Inflammatory macrophage treated with lipopolysaccharide for 4 hours (primary cell): Measurements from ENCODE around the gene GRSF1.
"Not testable (repeated sequence)": the region's sequence is repeated elsewhere in the genome, so short reads cannot be mapped to it uniquely, and the experiment has no call there.

ENCODE experiments used
- DNase-seq: peaks from one replicate; pipeline ENCODE4 v3.0.0-alpha.2; 2020

The GRSF1 gene

DNA sequence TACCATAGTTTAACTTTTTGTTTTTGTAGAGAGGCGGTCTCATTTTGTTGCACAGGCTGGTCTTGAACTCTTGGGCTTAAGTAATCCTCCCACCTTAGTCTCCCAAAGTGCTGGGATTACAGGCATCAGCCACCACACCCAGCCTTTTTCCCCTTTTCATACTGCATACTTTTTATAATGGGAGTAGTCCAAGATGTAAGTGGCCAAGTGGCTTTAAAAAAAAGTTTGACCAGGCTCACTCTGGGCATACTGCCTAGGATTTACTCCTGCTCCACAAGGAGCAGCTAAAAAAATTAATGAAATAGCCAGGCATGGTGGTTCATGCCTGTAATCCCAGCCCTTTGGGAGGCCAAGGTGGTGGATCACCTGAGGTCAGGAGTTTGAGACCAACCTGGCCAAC is 6.0 kb downstream of the GRSF1 start:
- no peak for DNase-seq

DNA sequence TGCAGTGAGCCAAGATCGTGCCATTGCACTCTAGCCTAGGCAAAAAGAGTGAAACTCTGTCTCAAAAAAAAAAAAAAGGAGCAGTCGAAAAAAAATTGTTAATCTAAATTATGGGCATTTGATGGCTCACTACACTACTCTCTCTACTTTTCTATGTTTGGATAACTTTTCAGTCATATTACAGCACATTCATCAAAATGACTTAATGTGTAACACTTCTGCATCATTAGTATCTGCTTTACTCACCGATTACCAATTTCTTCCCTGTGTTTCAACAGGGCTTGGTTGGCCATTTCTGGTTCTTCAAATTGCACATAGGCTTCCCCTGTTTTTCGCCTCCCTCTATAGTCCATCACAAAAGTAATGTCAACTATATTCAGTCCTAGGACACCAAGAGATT is 8.4 kb downstream of the GRSF1 start:
- no peak for DNase-seq

DNA sequence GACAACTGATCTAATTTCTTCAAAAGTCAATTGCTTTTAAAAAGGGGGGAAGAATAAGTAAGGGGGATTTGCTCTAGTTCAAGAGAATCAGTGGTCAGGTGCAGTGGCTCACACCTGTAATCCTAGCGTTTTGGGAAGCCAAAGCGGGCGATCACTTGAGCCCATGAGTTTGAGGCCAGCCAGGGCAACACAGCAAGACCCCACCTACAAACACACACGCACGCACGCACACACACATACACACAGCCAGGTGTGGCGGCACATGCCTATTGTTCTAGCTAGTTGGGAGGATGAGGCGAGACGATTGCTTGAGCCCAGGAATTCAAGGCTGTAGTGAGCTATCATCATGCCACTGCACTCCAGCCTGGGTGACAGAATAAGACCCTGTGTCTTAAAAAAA is 9.6 kb downstream of the GRSF1 start:
- no peak for DNase-seq

DNA sequence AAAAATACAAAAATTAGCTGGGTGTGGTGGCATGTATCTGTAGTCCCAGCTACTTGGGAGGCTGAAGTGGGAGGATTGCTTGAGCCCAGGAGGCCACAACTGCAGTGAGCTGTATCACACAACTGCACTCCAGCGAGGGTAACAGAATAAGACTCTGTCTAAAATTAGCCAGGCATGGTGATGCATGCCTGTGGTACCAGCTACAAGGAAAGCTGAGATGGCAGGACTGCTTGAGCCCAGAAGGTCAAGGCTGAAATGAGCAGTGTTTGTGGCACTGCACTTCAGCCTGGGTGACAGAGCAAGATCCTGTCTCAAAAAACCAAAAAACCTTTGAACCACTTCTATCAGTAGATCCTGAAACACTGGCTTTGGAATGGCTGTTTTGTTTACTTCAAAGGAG is 10.2 kb downstream of the GRSF1 start:
- no peak for DNase-seq

DNA sequence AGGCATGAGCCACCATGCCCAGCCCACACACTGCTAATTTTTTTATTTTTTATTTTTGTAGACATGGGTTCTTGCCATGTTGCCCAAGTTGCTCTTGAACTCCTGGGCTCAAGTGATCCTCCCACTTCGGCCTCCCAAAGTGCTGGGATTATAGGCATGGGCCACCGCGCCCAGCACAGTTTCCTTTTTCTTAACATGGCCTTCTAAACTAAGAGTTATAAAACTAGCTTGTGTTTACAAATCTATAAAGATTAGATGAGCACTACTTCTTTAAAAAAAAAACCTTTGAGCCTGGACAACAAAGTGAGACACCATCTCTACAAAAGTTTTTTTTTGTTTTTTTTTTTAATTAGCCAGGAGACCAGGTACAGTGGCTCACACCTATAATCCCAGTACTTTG is 10.7 kb downstream of the GRSF1 start:
- no peak for DNase-seq

DNA sequence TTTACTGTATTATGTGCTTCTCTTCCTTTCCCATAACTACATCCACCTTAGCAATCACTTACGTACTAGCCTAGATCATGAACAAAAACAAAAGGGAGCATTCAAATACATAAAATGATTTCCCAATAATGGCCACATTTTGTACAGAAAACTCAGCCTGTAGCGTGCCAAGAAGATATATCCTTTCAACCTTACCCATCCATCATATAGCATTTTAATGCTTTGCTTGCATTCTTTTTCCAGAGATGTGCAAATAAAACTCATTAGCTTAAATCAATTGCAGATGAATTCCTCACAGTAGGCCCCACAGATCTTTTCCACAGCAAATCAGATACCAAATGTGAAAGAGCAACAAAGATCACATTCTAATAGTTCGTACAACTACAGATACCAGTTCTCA is 20.8 kb downstream of the GRSF1 start:
- no peak for DNase-seq

DNA sequence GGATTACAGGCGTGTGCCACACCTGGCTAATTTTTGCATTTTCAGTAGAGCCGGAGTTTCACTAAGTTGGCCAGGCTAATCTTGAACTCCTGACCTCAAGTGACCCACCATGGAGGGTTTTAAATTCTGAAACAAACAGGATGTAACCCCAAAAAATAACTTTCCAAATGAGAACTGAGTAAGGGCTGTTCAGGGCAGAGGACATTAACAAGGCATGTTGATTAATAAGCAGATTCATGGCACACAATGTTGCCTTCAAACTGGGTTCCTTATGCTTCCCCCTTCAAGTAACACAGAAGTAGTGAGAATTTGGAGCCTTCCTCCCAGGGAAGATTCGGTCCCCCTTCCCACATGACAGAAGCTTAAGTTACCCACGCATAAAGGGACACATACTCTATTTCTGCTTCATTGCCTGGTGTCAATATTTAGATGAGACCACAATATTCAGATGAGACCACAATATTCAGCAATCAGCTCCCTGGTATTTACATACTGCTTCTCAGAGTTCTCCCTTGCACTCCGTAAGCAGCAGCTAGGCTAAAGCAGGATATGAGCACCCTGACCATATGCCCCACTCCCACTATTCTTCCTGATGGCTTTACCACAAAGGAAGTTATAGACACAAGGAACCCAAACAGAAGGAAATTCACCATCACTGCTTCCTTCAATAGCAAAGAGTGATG is 21.4 kb downstream of the GRSF1 start:
- DNase-seq, result peak; percentile 57

DNA sequence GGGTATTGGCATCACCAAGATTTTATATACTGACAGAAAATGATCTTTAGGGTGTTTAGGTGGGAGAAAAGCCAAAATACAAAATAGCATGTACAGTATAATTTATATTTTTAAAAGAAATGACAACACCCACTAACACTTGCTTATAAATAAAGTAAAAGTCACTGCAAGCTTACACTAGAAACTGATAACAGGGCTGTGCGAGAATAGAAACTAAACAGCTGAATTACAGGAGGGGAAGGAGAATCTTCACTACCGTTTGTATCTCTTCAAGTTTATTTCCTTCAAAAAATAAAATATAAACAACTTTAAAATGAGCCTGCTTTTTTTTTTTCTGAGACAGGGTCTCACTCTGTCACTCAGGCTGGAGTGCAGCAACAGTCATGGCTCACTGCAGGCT is 22.8 kb downstream of the GRSF1 start:
- DNase-seq, result no peak

DNA sequence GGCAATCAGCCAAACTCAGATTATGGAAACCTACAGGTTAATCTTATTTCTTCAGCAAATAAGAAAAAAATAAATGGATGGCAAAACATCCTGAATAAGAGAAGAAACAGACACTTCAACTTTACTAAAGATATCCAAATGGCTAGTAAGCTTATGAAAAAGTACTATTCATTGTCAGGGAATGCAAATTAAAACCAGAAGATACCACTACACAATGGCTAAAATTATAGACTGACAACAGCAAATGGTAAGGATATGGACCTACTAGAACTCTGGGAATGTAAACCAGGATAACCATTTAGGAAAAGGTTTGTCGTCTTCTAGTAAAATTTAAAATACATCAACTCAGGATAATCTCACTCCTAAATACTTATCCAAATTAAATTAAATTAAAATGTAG is 24.3 kb downstream of the GRSF1 start:
- no peak for DNase-seq

DNA sequence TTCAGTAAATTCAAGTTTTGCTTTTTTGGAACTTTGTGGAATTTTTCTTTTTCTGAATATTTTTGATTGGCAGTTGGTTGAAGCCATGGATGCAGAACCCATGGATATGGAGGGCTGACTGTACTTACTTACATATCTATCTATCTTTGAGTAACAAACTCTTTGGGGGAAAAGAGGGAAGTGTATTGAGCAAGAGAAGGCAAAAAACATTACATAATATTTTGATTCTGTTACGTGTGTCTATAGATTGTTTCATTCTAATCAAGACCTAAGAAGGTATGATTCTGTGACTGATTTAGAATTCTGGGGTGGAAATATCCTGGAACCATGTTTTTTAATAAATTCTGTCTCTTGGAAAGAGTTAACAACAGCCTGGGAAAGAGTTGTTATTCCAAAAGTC is 31.5 kb downstream of the GRSF1 start:
- peak; percentile 52 for DNase-seq

DNA sequence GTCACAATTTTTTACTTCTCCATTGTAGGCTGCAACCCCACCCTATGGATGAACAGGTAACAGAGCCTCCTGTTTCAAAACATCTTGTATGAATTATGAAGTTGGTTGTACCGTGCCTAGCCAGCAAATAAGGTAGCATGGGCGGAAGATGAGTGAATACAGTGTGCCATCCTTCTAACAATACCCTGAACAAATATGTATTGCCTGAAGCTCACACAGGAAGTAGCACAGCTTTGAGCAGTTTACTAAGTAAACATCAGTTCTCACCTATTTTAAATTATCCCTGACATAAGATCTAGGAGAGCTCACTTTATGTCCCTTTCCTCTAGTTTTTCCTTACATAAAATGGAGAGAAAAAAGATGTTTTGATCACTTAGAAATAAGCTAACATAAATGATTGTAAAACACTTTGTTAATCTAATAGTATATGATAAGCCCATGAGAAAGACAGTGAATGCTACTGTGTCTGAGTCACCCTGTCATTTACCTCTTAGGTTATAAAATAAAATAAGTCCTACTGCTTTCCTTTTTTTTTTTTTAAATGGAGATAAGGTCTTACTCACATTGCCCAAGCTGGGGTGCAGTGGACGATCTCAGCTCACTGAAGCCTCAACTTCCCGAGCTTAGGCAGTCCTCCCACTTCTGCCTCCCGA is 36.6 kb downstream of the GRSF1 start:
- no peak for DNase-seq

DNA sequence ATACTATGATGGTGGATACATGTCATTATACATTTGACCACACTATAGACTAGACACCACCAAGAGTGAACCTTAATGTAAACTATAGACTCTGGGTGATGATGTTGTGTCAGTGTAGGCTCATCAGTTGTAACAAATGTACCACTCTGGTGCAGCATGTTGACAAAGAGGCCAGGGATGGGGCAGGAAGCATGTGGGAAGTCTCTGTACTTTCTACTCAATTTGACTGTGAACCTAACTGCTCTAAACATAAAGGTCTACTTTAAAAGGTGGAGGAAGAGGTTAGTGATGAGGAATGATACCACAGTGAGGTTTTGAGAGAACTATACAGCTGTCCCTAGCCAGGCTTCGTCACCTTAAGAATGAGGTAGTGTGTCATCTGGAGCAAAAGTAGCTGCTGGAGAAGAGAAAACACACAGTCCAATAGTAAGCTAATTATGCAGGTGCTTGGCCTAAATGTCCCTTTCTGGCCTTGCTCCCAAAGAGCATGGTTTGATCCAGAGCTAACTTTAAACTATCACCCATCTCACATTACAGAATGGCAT is 38.4 kb downstream of the GRSF1 start:
- DNase-seq, result no peak

DNA sequence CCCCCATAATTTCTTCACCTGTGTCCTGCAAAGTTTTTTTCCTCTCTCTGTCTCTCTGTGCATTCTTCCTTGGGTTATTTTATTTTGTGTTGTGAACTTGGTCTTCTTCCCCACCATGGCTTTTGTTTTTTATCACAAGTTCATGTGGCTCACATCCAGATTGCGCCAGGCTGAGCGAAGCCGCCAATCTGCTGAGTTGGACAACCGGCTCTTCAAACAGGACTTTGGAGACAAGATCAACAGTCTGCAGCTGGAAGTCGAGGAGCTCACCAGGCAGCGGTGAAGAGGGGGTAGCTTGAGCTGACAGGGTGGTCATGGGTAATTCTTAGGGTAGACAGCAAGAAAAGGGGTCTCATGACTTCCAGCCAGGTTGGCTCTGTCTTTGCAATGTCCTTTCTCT is 46.1 kb downstream of the GRSF1 start:
- no peak for DNase-seq

DNA sequence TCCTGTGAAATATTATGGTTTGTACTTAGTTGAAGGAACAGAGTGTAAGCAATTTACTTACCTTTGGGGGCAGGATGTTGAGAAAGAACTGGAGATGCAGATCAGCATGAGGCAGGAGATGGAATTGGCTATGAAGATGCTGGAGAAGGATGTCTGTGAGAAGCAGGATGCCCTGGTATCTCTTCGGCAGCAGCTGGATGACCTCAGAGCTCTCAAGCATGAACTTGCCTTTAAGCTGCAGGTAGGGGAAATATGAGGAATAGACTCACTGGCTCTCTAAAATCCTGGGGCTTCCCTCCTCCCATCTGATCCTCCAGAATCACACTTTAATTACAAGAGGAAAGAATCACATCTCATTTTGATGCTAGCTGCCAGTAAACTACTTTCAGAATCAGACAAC is 51.0 kb downstream of the GRSF1 start:
- DNase-seq, result no peak

DNA sequence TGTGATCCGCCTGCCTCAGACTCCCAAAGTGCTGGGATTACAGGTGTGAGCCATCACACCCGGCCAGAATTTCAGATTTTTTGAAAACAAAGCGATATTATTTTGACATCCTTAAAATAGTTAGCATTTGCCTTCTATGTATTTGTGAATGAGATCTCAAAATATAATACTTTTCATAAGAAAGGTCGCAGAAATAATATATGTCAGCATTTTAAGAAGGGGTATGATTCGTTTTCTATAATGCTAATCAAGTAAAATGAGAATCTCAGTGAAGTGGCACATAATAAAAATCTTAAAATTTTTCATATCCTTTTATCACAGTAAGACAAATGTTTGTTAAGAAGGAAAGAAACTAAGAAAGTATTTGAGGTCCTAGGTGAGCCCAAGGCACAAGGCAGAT is 52.2 kb downstream of the GRSF1 start:
- DNase-seq, result no peak

DNA sequence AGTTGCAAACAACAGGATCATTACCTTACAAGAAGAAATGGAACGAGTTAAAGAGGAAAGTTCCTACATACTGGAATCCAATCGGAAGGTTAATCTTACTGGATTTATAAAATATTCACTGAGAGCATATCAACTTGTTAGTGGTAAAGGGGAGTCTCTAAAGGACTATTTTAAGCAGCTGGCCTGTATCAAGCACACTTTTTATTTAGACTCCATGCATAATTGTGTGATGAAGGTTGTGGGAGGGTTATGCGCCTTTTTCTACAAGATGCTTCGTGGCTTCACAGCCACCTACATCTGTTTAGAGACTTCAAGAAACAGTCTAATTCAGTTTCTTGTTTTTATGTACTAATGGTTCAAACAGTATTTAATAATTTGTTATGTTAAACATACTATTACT is 56.6 kb downstream of the GRSF1 start:
- no peak for DNase-seq

DNA sequence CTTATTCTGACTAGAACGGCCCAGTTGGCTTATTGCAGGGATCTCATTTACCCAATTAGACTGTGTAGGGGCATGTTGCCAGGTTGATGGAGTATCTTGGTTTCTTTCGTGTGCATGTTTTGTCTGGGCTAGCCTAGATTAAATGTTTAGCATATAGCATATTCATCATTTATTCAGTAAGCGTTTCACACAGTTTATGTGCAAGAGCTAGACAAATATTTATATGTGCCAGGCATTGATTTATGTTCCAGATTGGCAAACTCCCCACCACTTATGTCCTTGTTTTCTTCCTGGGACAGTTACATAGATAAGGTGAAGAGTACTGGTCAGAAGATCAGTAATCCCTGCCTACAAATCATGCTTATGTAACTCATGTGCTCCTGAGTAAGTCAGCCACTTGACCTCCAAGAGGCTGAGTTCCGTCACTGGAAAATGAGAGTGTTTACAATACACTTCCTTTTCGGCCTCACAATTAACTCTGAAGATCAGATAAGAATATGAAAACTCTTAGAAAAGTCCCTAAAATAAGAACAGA is 60.7 kb downstream of the GRSF1 start:
- DNase-seq, result peak; percentile 66

DNA sequence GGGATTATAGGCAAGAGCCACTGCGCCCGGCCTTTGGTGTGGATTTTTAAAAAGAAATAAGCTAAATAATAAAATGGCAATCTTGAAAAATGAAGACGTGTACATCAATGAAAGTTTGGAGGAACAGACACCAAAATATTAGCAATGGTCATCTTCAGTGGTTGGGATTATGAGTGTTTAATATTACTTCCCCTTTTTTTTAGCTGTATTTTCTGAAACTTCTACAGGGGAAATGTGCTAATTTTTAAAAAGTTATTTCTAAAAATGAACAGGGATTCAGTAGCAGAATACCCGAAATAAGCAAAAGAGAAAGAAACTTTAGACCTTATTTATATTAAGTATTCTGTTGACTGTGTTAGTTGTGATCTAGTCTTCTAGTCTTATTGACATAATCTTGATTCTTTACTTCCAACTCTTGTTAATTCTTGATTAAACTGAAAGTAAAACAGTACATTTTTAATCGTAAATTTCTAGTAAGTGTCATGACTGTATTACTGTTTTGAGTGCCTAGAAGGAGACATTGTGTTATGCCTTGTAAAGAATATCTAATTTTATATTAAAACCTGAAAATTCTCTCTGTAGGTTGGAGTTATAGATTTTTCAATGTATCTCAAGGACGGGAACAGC is 66.6 kb downstream of the GRSF1 start:
- DNase-seq, result peak; percentile 62

DNA sequence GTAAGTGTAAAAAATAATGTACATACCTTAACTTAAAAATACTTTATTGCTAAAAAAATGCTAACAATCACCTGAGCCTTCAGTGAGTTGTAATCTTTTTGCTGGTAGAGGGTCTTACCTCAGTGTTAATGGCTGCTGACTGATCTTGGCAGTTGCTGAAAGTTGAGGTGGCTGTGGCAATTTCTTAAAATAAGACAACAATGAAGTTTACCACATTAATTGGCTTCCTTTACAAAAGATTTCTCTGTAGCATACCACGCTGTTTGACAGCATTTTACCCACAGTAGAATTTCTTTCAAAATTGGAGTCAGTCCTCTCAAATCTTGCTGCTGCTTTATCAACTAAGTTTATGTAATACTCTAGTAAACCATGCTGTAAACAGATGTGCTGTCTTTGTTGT is 70.3 kb downstream of the GRSF1 start:
- not testable (repeated sequence) for DNase-seq

DNA sequence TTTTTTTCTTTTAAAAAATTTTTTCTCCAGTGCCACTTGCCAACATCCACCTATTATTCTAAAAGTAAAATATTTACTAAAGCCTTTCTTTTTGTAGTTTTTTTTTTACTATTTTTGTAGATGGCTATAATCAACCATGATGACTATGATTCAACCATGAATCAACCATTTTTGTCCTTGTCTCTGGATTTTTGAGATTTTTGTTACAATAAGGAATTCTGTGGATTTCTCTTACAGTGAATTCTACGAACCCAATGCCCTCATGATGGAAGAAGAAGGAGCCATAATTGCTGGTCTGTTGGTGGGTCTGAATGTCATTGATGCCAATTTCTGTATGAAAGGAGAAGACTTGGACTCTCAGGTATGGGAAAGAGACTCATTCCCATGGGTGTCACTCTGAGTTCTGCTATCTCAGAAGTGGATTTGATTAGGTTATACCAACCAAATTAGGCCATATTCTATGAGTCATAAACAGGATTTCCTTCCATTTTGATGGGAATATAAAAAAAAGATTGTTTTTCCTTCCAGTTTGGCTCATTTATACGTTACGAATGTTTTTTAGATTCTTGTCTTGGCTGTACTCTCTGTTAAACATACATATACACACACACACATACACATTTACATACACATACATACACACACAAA is 71.3 kb downstream of the GRSF1 start:
- DNase-seq, result no peak
